HG02970 (cell line): Measurements from ENCODE around the gene SLX4IP.

Source experiments
- ATAC-seq: cut with Tn5 transposase; IDR thresholded peaks from one replicate; pipeline ENCODE4 v1.9.1; 2021; ENCODE audit warnings: mild to moderate bottlenecking, moderate library complexity, moderate number of reproducible peaks; ENCODE audit not compliant: unreplicated experiment, low FRiP score

SLX4IP gene

DNA sequence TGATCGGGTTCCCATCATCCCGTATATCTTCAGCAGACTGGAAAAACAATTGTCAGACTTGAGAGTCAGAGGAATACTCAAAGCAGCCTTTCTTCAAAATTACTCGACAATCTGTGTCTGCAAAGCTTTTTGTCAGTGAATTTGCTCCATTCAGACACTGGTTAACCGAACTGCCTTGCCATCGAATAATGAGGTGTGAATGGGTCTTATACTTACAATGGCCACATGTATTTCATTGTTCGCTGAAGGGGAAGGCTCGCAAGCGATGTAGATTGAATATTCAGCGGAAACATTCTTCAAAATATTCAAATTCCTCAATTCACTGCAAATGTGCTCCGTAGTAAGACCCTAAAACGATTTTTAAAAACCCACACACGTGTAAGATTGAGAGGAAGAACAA lies 205.8 kb downstream of the SLX4IP start:
- no peak for ATAC-seq

DNA sequence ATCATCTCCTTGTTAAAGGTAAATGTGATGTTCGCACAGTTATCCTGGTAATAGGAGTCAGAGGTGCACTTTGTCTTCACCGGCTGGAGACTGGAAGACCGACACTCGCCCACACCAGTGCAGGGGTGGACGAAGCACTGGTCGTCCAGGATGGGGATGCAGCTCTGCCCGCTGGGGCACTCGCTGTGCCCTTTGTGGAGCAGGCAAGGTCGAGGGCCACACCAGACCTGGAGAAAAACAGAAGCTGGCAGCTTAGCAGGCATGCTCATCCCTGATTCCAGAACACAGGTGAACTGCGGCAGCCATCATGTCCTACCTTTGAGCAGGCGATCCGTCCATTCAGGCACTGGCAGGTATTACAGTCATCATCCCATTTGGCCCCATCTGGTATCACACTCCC lies 206.4 kb downstream of the SLX4IP start:
- no peak for ATAC-seq

DNA sequence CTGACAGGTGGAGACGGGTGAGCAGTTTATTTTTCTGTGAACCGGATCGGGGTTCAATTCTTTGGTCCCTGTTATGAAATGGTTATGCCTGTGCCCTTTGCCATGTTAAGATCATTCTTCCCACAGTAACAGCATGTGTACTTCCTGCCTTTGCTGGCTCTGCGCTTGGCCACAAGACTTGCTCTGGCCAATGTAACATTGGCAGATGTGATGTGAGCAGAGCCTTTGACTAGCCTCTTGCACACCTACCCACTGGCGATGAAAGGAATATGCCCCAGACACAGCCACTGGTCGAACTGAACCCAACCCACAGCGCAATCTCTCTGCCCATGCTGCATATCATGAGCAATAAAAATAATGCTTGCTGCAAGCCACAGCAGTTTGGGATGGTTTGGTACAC lies 206.8 kb downstream of the SLX4IP start:
- ATAC-seq: no peak

DNA sequence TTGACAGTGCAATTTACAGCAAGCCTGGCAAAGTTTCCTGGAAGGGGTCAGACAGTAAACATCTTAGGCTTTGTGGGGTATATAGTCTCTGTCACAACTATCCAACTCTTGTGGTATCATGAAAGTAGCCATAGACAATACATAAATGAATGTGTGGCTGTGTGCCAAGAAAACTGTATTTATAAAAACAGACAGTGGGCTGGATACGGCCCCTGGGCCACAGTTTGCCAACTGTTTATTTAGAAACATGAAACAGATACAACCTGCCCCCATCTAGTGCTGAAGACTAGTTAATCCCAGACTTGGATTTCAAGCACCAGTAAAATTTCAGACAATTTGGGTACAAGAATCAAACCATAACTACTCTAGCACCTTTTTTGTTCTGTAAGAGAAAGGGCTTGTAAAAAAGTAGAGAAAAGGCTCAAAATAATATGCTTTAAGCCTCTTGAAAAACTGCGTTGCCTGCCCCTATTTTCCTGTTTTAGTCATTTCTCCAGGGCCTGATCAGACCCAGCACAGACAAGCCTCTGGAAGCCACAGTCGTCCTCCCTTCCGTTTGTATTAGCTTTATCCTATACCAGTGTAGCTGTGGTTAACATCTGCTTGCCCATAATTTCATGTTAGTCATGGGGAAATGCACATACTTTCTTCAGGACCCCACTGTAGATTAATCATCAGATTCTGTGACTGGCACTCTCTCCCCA lies 207.9 kb downstream of the SLX4IP start:
- no peak for ATAC-seq

DNA sequence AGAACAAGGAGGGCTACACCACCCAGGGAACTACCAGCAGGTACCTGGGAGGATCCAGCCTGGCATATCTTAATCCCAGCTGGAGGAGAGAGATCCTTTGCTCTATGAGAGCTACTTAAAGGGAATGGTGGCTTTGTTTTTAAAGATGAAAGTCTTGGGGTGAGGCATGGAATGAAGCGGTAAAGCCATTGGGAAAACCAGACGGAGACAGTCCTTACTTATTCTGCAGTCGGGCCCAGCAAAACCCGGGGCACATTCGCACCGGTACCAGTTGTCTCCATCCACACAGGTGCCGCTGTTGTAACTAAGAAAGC lies 208.4 kb downstream of the SLX4IP start:
- ATAC-seq: no peak

DNA sequence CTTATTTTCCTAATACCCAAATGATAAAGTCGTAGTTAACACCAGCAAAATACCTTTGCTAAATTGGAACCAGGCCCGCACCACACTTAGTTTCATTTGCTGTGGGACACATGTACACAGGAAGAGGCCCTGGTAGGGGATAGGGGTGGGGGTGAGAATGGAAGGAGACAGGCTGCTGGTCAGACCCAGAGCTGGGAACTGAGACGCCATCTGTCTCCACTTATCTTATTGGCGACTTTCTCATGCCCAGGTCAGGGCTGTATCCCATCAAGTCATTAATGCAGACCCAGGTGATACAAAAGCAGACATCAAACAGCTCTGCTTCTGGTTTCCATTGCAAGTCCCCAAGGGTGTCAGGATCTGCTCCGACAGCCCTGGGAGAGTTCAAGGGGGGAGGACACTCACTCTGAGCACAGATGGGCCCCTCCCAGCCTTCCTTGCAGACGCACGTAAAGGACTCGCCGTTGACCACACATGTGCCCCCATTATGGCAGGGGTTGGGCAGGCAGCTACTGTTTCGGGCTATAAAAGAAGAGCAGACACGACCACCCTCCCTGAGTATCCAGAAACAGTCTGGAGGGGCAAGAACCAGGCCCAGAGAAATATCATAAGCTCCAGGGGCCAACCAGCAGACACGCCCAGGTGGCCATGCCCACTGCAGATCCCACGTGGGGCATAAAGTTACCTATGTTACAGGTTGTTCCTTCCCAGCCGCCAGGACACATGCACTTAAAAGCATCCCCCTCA lies 209.5 kb downstream of the SLX4IP start:
- no peak for ATAC-seq

DNA sequence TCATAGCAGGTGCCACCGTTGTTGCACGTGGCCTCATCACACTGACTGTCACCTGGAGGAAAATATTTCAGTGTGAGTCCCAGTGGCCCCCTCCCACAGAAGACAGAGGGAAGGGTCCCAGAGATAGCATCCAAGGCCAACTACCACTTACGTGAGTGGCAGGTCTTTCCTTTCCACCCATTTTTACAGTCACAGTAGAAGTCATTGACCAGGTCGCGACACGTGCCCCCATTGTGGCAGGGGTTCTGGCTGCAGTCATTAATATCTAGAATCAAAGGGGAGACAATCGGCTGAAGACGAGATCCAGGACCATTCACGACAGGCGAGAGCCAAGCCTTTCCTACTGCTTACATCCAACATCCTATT lies 210.1 kb downstream of the SLX4IP start:
- ATAC-seq: no peak

DNA sequence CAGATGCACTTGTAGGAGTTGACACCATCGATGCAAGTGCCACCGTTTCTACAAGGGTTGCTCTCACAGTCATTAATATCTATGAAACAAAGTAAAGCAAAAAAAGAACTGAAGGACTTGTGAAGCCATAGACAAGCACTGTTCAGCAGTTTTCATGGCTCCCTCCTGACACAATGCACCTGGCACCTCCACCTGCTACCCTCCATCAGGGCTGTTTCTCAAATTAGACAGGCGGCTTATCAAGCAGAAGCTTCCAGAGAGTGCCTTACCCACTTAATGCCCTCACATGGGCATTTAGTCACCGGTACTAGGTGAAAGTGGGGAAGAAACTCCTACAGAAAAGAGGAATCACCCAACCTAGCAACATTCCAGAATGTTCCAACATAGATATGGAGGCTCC lies 210.9 kb downstream of the SLX4IP start:
- no peak for ATAC-seq

DNA sequence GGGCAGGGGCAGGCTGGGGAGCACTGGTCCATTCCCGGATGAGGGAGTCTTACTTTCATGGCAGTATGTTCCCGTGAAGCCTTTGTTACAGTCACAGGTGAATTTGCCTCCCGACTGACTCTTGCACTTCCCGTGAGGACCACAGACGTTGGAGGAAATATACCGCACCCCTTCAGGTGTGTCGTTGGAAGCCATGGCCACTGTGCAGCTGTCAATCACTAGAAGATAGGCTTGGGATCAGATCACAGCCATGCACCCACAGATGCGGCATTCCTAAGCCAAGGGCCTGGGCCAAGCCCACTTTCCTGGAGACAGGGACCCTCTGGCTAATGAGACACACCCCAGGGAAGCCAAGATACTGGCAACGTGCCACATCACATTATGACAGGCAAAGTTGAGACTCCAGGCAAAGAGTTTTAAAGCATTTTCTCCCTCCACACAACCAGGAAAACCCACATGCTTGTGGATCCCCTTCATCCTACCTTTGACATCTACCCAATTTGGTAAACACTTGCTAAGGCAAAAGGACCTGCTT lies 211.8 kb downstream of the SLX4IP start:
- ATAC-seq: no peak

DNA sequence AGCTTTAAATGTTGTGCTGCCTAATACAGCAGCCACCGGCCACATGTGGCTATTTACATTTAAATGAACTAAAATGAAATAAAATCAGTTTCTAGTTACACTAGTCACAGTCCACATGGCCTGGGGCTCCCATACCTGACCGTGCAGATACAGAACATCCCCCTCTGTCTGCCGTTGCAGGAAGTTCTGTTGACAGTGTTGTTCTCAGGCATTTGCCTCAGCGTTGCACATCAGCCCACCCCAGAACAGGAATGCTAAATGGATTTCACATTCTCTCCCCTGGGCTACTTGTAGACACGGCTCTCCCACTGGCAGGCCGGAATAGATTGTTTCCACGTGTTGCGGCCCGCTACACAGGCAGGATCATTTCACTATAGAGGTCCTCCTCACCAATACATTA lies 212.4 kb downstream of the SLX4IP start:
- ATAC-seq: no peak

DNA sequence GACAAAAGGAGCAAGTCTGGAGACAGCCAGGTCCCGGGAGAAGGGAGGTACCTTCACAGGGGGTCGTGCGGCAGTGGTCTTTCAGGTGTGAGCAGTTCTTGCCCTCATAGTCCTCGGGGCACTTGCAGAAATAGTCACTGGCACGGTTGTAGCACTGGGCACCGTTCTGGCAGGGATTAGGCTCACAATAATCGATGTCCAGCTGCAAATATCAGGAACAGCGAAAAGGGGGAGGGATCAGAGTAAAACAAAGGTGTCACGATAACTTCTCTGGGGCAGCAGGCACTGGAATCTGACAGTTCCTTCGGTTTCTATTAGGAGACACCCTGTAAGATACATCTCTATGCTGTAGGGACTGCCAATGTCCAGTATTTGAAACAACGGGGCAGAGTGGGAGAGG lies 212.8 kb downstream of the SLX4IP start:
- ATAC-seq: no peak

DNA sequence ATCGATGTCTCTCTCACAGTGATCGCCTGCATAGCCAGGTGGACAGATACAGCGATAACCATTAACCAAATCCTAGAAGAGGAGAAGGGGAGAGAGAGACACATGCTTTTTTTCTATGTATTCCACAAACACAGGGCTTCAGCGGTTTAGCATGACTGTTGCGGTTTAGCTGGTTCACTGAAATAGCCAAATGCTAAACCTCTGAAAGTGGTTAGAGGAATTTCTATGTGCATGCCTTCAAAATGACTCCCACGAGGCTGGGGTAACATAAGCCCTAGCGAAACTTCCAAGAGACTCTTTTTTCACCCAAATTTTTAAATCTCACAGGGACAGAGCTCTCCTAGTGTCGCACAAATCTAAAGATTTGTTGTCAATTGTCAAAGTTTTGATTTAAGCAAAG lies 213.5 kb downstream of the SLX4IP start:
- ATAC-seq: no peak

DNA sequence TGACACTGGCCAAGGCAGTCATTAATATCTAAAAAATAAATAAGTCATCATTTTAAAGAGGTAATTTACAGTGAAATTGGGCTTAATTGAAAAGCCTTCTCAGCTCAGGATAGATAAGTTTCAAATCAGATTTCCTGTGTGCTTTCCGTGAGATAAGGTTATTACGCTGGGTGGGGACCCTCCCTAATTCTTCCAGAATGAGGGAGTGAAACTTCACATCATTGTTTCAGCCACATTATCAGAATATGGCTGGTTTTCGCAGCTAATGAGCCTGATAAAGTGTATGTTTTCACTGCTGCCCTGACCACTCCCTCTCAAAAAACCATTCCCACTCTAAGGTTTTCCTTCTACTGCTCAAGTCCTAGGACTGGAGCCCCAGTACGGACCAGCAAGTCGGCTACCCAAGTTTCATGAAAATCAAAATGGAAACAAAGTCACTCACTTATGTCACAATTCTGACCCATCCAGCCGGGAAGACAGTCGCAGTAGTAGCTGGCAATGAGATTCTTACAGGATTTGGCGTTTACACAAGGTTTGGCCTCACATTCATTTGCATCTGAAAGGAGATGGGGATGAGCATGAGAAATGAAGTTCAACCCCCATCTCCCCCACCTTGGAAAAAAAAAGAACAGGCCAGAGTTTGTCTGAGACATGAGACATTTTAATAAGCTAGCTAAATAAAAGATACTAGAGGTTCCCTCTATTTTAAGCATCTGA lies 214.1 kb downstream of the SLX4IP start:
- no peak for ATAC-seq

DNA sequence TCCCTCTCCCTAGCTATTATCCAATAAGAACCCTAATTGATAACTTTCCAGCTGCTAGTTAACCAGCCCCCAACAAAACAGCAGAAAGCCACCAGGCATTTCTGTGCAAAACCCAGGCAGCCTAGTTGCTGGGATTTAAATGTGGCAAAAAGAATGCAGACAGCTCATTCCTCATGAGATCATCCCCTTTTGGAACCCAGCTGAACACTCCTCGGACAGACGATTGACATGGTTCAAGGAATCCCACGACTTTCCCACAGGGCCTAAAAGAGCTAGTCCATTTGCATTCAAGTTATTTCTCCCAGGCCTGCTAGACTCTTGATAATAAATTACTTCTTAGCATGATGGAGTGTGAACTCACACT lies 214.7 kb downstream of the SLX4IP start:
- no peak for ATAC-seq

DNA sequence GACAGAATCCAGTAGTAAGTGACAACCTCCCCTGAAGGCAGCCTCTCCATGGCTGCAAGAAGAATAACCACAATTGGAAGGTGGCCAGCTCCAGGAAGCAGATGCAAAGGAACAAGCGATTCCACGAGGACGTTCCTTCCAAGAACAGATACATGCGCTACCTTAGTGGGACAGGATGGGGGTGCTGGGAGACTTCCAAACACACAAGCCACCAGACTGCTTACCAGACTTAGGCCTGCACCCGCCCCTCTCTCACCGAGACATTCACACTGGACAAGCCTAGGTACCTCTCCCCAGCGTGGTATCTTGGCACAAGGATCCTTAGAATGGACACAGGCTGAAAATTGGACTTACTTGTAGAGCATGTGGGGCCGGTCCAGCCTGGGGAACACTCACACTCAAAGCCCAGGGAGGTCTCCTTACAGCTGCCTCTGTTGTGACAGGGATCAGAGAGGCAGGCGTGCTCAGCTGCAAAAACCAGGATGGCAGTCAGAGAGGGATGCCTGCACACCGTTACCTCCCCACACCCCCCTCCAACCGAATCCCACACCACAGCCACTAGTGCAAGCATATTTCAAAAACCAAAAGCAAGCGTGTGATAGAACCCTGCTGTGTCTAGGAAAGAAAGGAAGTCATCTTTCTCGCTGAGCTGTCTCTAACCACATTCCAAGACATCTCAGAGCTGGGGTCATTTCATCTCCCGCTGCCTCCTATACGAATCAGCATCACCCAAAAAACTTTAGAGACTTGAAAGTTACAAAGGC lies 216.3 kb downstream of the SLX4IP start:
- no peak for ATAC-seq

DNA sequence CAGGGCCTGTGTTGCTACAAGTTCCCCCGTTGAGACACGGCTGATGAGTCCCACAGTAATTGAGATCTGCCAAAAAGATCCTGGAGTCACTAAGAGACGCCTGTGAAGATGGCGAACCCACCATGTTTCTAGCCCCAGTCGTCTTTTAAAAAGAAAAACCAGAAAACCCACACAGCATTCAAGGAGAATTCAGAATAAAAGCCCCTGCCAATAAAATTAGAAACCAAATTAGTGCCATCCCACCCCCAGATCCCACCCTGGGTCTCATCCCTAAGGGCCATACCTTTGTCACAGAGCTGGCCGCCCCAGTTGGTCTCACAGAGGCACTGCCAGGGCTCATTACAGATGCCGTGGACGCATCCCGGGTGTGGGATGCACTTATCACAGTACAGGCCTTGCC lies 217.1 kb downstream of the SLX4IP start:
- ATAC-seq: no peak

DNA sequence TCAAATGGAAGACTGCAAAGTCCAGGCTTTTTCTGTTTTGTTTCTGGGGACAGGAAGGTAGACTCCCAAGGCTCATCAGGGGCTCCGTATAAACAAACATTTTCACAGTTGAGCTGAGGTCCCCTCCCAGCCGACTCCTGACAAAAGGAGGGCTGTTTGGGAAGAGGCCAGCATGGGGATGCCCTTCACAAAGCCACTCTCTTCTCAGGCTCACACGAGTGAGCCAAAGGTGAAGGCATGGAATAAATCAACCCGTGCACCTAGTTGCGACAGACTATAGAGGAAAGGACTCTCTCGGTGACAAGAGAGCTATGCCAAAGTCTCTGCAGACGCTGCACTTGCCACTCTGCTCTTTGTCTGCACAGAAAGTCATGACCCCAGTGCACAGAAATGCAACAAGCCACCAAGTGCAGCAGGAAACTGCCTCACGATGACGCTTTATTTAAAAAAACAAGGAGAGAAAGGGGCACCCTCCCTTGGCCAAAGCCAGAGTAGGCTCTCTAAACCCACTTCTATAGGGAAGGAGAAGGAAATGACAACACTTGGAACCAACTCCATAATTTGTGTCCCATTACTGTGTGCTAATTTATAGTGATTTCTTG lies 217.7 kb downstream of the SLX4IP start:
- ATAC-seq: no peak

DNA sequence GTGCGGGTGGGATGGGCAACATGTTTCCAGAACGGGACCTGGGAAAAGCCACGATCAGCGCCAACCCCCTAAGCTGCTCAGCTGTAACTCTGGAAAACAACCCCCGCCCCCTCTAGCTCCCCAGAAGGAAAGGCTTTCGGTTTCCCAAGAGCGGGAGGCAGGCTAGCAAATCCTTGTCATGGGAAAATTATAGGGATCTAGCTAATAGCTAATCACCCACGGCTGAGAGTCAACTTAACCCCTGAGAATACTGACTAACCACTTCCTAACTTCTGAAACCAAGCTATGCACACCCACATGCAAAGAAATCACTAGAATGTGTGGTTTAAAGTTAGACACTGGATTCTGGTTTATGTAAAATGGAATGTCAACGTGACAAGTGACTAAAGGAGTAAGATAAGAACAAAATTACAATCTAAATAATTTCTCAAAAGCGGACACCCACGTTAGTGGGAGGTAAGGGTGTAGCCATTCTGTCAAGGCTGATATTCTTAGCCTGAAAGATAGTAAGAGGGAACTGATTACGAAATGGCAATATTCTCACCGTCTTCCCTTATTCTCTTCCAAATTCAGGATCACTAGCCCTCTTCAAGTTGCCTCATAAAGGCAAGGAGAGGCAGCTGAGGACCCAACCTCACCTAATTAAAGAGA lies 218.6 kb downstream of the SLX4IP start:
- no peak for ATAC-seq

DNA sequence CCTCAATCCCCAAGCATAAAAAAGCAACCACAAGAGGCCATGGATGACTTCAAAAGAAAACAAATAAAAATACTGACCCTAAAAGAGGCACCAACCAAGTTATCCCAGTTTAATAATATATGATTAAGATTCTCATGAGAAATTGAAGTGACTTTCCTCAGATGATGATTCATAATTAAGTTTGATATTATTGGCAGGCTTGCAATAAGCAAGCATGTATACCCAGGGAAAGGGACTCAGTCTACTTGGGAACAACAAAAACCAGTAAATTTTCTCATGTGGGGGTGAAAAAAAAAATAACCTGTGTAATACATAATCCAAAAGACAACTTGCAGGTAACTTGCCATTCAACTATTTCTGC lies 219.1 kb downstream of the SLX4IP start:
- no peak for ATAC-seq

DNA sequence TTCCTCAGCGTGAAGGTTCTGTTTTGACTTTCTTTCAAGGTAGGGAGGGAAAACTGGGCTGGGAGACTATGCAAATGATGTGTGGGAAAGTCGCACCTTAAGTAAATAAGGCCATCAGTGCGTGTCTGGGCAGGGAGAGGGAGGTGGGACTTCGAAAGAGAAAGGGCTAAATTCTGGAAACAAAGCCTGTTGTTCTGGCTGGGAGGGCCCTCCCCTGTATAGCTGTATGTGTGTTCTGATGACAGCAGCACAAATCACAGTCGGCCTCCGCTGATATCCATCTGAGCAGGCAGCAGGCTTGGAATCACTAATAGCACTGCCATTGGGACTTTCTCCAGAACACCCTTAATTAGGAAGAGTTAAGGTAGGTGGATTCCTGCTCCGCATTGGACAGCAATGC lies 219.5 kb downstream of the SLX4IP start:
- no peak for ATAC-seq
